ENCODE results near the gene OCA2. TPM values are rescaled to one million over a fixed set of nuclear protein-coding genes. Genes with fewer than 3 reads are reported as not detected.
"Not testable (repeated sequence)": the region's sequence is repeated elsewhere in the genome, so short reads cannot be mapped to it uniquely, and the experiment has no call there.

Gene OCA2
- total RNA-seq, 3 donors from 2014 or later (not counting 1 experiment from before 2014, with no cell fraction given): 0.35 to 1.5 (median 0.56) TPM

DNA sequence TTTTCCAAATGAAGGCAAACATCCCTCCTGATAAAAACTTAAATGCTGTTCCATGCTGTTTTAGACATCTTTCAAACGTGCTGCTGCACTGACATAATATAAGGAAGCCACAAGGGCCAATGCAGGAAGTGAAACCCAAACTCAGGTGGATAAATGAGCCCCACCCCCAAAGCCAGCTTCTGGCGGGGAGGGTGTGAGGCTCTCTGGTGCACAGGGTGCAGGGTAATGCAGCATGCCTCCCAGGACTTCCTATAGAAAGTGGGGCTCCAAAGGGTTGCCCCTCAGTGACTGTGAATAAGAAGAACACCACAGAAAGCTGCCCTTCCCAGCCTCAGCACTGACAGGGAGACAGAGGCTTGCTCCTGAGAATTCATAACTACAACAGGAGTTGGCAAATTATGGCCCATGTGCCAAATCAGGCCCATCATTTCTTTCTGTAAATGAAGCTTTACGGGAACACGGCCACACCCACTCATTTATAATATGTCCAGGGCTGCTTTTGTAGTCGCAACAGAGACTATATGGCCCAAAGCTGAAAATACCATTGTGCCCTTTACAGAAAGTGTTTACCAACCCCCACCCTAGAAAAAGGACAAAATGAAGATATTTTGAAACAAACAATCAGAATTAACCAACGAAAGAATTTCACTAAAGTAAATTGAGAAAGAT, 37.3 kb upstream of the OCA2 start:
- intact Hi-C loops (cut with micrococcal nuclease): not testable (repeated sequence)

DNA sequence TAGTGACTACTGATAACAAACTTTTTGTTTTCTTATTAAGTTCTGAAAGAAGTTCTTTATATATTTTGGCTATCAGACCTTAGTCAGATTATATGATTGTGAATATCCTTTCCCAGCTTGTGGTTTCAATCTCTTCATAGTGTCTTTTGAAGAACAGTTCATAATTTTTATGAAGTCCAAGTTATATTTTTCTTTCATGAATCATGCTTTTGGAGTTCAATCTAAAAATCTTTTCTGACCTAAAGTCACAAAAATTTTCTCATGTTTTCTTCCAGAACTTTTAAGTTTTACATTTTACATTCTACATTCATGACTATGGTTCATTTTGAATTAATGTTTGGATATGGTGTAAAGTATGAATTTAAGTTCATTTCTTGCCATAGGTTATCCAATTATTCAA, 34.2 kb upstream of the OCA2 start:
- no peak overlapping the region for H3K4me3 ChIP-seq (ENCODE audit: low read length)
- Mint-ChIP-seq H3K27ac (peak overlapping the region in 1 of 2 donors; percentile 53), H3K4me1 (peaks cover 7 to 14% of the 10 kb centered on the region in 2 donors), H3K27me3 (ENCODE audit: low read depth in 2 of 2) (no peaks in the 10 kb centered on the region), H3K4me3 (no peak overlapping the region), H3K36me3 (no peaks in the 10 kb centered on the region), H3K9me3 (no peaks in the 10 kb centered on the region)
- no peaks in the 10 kb centered on the region for H3K9me3 ChIP-seq (ENCODE audit: control insufficient read depth, insufficient read depth, low read length)
- TF ChIP-seq, protein P1, sequence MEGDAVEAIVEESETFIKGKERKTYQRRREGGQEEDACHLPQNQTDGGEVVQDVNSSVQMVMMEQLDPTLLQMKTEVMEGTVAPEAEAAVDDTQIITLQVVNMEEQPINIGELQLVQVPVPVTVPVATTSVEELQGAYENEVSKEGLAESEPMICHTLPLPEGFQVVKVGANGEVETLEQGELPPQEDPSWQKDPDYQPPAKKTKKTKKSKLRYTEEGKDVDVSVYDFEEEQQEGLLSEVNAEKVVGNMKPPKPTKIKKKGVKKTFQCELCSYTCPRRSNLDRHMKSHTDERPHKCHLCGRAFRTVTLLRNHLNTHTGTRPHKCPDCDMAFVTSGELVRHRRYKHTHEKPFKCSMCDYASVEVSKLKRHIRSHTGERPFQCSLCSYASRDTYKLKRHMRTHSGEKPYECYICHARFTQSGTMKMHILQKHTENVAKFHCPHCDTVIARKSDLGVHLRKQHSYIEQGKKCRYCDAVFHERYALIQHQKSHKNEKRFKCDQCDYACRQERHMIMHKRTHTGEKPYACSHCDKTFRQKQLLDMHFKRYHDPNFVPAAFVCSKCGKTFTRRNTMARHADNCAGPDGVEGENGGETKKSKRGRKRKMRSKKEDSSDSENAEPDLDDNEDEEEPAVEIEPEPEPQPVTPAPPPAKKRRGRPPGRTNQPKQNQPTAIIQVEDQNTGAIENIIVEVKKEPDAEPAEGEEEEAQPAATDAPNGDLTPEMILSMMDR (IDR thresholded peaks at IDR 0.05): no peak
- peaks cover 5% of the 10 kb centered on the region for H3K4me1 ChIP-seq (ENCODE audit: control insufficient read depth, insufficient read depth, low read length)
- peaks cover 17% of the 10 kb centered on the region for H3K36me3 ChIP-seq (ENCODE audit: control insufficient read depth, insufficient read depth, low read length)
- H3K27me3 ChIP-seq (ENCODE audit: control insufficient read depth, insufficient read depth, low read length): no peaks in the 10 kb centered on the region
- ATAC-seq (no peak), DNase-seq (no peak)
- intact Hi-C loops (cut with micrococcal nuclease): no loop called here
- H3K27ac ChIP-seq (ENCODE audit: low read length): no peak overlapping the region

More for the DNA sequence above, 37.3 kb upstream of the OCA2 start:
- H3K36me3 Mint-ChIP-seq; H3K27me3 ChIP-seq (ENCODE audit: control insufficient read depth, insufficient read depth, low read length); H3K27me3 Mint-ChIP-seq (ENCODE audit: low read depth in 2 of 2); H3K9me3 ChIP-seq (ENCODE audit: control insufficient read depth, insufficient read depth, low read length); H3K4me1 ChIP-seq (ENCODE audit: control insufficient read depth, insufficient read depth, low read length); H3K4me3 ChIP-seq (ENCODE audit: low read length); H3K9me3 Mint-ChIP-seq; H3K4me3 Mint-ChIP-seq: not testable (repeated sequence)
- Mint-ChIP-seq H3K27ac (peak overlapping the region in 1 of 2 donors; percentile 14), H3K4me1 (peaks cover 7 to 14% of the 10 kb centered on the region in 2 donors)
- ATAC-seq (peak; percentile 66 to 81 (median 70)), DNase-seq (peak in 1 of 2 donors; percentile 29)
- peak overlapping the region; percentile 37 for H3K27ac ChIP-seq (ENCODE audit: low read length)
- peaks cover 17% of the 10 kb centered on the region for H3K36me3 ChIP-seq (ENCODE audit: control insufficient read depth, insufficient read depth, low read length)
- 37% methylated on average over 5 of the region's 6 CpGs for WGBS (ENCODE audit: insufficient coverage)

- Mint-ChIP-seq H3K9me3 (no peaks in the 10 kb centered on the region), H3K27me3 (ENCODE audit: low read depth in 2 of 2) (no peaks in the 10 kb centered on the region), H3K27ac (no peak overlapping the region), H3K4me3 (no peak overlapping the region), H3K4me1 (peaks cover 7 to 14% of the 10 kb centered on the region in 2 donors), H3K36me3 (no peaks in the 10 kb centered on the region)
- intact Hi-C loops (cut with micrococcal nuclease): no loop called here
- no peaks in the 10 kb centered on the region for H3K9me3 ChIP-seq (ENCODE audit: control insufficient read depth, insufficient read depth, low read length)
- peaks cover 17% of the 10 kb centered on the region for H3K36me3 ChIP-seq (ENCODE audit: control insufficient read depth, insufficient read depth, low read length)
- WGBS (ENCODE audit: insufficient coverage): 88% methylated on average over 21 of the region's 21 CpGs
- DNase-seq: no peak
- TF ChIP-seq, protein P1 (IDR thresholded peaks at IDR 0.05): no peak
- no peaks in the 10 kb centered on the region for H3K27me3 ChIP-seq (ENCODE audit: control insufficient read depth, insufficient read depth, low read length)
- H3K4me1 ChIP-seq (ENCODE audit: control insufficient read depth, insufficient read depth, low read length): peaks cover 5% of the 10 kb centered on the region
- no peak for ATAC-seq
- H3K27ac ChIP-seq (ENCODE audit: low read length): no peak overlapping the region
- H3K4me3 ChIP-seq (ENCODE audit: low read length): no peak overlapping the region
Observed at GRCh38 chr15:28132524-28133275, 33.6 kb upstream of the OCA2 start.

DNA sequence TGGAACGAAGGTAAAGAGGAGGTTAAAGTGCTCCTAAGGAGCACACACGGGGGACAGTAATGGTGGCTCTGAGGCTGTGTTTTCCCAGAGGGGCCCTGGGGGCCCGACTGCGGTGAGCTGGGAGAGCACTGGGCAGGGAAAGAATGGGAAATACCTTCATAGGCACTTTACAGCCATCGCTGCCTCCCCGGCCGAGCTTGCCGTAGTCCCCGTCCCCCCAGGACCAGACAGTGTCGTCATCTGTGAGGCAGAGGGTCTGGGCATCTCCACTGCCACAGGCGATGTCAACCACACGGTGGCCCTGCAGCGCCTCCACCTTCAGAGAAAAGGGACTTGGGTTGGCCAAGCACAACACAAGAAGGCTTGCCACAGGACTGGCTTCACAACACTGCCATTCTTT, 32.8 kb upstream of the OCA2 start:
- Mint-ChIP-seq H3K27ac (no peak overlapping the region), H3K9me3 (no peaks in the 10 kb centered on the region), H3K36me3 (no peaks in the 10 kb centered on the region), H3K4me1 (peaks cover 6 to 11% of the 10 kb centered on the region in 2 donors), H3K4me3 (no peak overlapping the region), H3K27me3 (ENCODE audit: low read depth in 2 of 2) (no peaks in the 10 kb centered on the region)
- TF ChIP-seq, protein P1 (IDR thresholded peaks at IDR 0.05): no peak
- WGBS (ENCODE audit: insufficient coverage): 89% methylated on average over 13 of the region's 13 CpGs
- no peak for ATAC-seq
- peaks cover 17% of the 10 kb centered on the region for H3K36me3 ChIP-seq (ENCODE audit: control insufficient read depth, insufficient read depth, low read length)
- H3K4me3 ChIP-seq (ENCODE audit: low read length): no peak overlapping the region
- H3K27ac ChIP-seq (ENCODE audit: low read length): no peak overlapping the region
- DNase-seq: no peak
- H3K9me3 ChIP-seq (ENCODE audit: control insufficient read depth, insufficient read depth, low read length): no peaks in the 10 kb centered on the region
- no peaks in the 10 kb centered on the region for H3K27me3 ChIP-seq (ENCODE audit: control insufficient read depth, insufficient read depth, low read length)
- H3K4me1 ChIP-seq (ENCODE audit: control insufficient read depth, insufficient read depth, low read length): peaks cover 5% of the 10 kb centered on the region
- intact Hi-C loops (cut with micrococcal nuclease): no loop called here
